SH-SY5Y (cell line): ENCODE measurements around the gene CCDC116.

Experiments
- GATA2 ChIP-seq: IDR thresholded peaks from 2 replicates; pipeline ENCODE4 v1.6.1; 2011; ENCODE audit warnings: mild to moderate bottlenecking, low read depth, low read length
- GATA3 ChIP-seq: IDR thresholded peaks from 2 replicates; pipeline ENCODE4 v1.6.1; 2011; ENCODE audit warnings: low read depth, mild to moderate bottlenecking, low read length, moderate library complexity

DNA sequence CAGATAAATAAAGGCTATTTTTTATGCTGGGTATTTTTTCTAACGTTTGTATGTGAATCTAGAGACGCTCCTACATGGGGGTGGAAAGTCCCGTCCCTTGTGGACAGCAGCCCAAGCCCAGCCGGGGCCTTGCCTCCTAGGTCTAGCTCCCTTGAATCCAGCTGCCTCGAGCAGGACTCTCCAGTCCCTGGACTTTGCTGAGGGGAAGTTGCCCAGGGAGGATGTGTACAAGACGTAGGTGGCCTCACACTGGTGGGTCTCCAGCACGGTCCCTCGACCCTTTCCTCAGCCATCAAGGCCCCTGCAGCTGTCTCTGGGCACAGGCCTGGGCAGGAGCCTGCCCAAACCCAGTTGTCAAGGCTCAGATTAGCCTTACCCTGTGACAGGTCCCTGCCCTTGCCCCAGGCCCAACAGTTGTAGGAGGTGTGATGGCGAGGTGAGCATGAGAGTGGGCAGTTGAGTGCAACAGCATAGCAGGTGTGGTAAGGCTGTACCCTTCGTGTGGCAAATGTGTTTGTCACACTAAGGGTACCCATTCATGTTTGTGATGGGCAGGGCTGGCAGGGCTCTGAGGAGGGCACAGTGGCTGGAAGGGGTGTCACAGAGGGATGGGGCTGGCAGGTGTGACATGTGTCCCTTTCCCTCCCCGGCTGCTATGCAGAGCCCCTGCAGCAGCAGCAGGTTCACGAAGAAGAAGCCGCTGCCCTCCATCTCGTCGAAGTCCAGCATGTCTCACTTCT lies 3.4 kb downstream of the CCDC116 start:
- TF ChIP-seq GATA3, result no peak
- TF ChIP-seq GATA2, result no peak
